T-cell (primary cell): ENCODE measurements around the gene TTLL13. TPM values are rescaled to one million over a fixed set of nuclear protein-coding genes. Genes with fewer than 3 reads are reported as not detected.

ENCODE experiments used
- ATAC-seq, 4 experiments: fragments of 200-7000 bp in 3 of 4; fragments of 150-1000 bp in 1 of 4; cut with Tn5 transposase; replicated peaks in 1 of 4; 1 replicate in 3 of 4; 2 replicates in 1 of 4; pipeline ENCODE4 v1.10.0; 2021; ENCODE audit warnings: moderate library complexity in 3 of 4, mild to moderate bottlenecking in 2 of 4, moderate number of reproducible peaks in 1 of 4
- CTCF ChIA-PET, 2 donors: fragments of 300-600 bp; sonication (Branson Sonifier 250); formaldehyde crosslinking; loops; one replicate each; lab custom pipeline; 2022; ENCODE audit warnings: antibody characterized with exemption in 2 of 2; lab: Charles Lee
- POLR2A ChIA-PET, 2 donors: fragments of 300-600 bp; sonication (Branson Sonifier 250); formaldehyde crosslinking; loops; one replicate each; lab custom pipeline; 2022; ENCODE audit warnings: antibody characterized with exemption in 2 of 2; lab: Charles Lee
- DNase-seq, 35 experiments: peaks; one replicate each; pipeline versions ENCODE4 v3.0.0 to v3.0.0-alpha.2; 2013 to 2023
- H3K27ac ChIP-seq: one replicate; pipeline ENCODE4 v1.5.1; 2013; ENCODE audit warnings: low read length
- H3K27me3 ChIP-seq, 2 experiments: replicated peaks in 1 of 2; 1 replicate in 1 of 2; 2 replicates in 1 of 2; pipeline versions ENCODE4 v1.6.1 to v1.7.0; 2013; ENCODE audit warnings: low read length in 1 of 2, mixed read lengths in 1 of 2; ENCODE audit not compliant: control insufficient read depth in 2 of 2, insufficient read depth in 2 of 2; ENCODE audit errors: extremely low read depth in 1 of 2
- H3K36me3 ChIP-seq, 2 donors: 1 replicate in 1 of 2; 2 replicates in 1 of 2; pipeline versions ENCODE4 v1.6.1 to v1.7.0; 2013; ENCODE audit warnings: low read length in 1 of 2; ENCODE audit not compliant: control insufficient read depth in 2 of 2, insufficient read depth in 1 of 2; ENCODE audit errors: extremely low read depth in 1 of 2
- H3K4me1 ChIP-seq, 2 experiments: 1 replicate in 1 of 2; 2 replicates in 1 of 2; pipeline versions ENCODE4 v1.6.1 to v1.7.0; 2013; ENCODE audit warnings: low read length in 2 of 2, mixed read lengths in 1 of 2; ENCODE audit not compliant: insufficient read depth in 2 of 2, control insufficient read depth in 1 of 2; ENCODE audit errors: extremely low read depth in 1 of 2
- H3K4me3 ChIP-seq, 2 donors: 1 replicate in 1 of 2; 2 replicates in 1 of 2; pipeline versions ENCODE4 v1.5.1 to v1.7.0; 2013; ENCODE audit warnings: mild to moderate bottlenecking in 2 of 2, low read length in 1 of 2, moderate library complexity in 1 of 2; ENCODE audit not compliant: control insufficient read depth in 1 of 2; ENCODE audit errors: extremely low read depth in 1 of 2
- H3K9me3 ChIP-seq: 2 replicates; pipeline ENCODE4 v1.7.0; 2013
- H3K27ac Mint-ChIP-seq, 2 donors: one replicate each; pipeline ENCODE4 v1.8.0; 2020 to 2021; ENCODE audit warnings: mild to moderate bottlenecking in 2 of 2, mixed read lengths in 2 of 2
- H3K27me3 Mint-ChIP-seq, 2 donors: one replicate each; pipeline ENCODE4 v1.8.0; 2021 to 2022; ENCODE audit warnings: mixed read lengths in 2 of 2
- H3K36me3 Mint-ChIP-seq: one replicate; pipeline ENCODE4 v1.8.0; 2021; ENCODE audit warnings: mixed read lengths
- H3K4me1 Mint-ChIP-seq, 3 donors: one replicate each; pipeline ENCODE4 v1.8.0; 2020 to 2022; ENCODE audit warnings: mixed read lengths in 3 of 3, mild to moderate bottlenecking in 1 of 3
- H3K4me3 Mint-ChIP-seq, 3 donors: one replicate each; pipeline ENCODE4 v1.8.0; 2020 to 2022; ENCODE audit warnings: mild to moderate bottlenecking in 3 of 3, mixed read lengths in 3 of 3, moderate library complexity in 3 of 3
- H3K9me3 Mint-ChIP-seq, 3 donors: one replicate each; pipeline ENCODE4 v1.8.0; 2020 to 2022; ENCODE audit warnings: mixed read lengths in 3 of 3
- WGBS: methylation state at CpG from one replicate; pipeline ENCODE4 v1.1.5; 2013; ENCODE audit warnings: missing lambda C conversion rate; ENCODE audit not compliant: insufficient coverage; 5-methylcytosine and 5-hydroxymethylcytosine counted together
- total RNA-seq, 35 experiments: library from RNA in 6 of 35; stranded (reverse) in 6 of 35; fragments of 120-200 nt in 1 of 35; gene quantifications; one replicate each; pipeline versions ENCODE4 v1.2.1 to v1.2.4 and lab custom pipeline; 2013 to 2026

The TTLL13 gene
- total RNA-seq, 5 donors from 2014 or later (not counting 1 experiment from before 2014, with no cell fraction given) = 0.46 to 1.7 (median 0.70) TPM

- peaks cover 11 to 40% of the 10 kb centered on the region in 2 donors for H3K36me3 ChIP-seq
- H3K27ac ChIP-seq = no peak overlapping the region
- ATAC-seq = no peak
- Mint-ChIP-seq H3K9me3 (no peaks in the 10 kb centered on the region), H3K27ac (no peak overlapping the region), H3K4me3 (no peak overlapping the region), H3K27me3 (no peaks in the 10 kb centered on the region), H3K4me1 (peaks cover 7 to 17% (median 11%) of the 10 kb centered on the region in 3 donors), H3K36me3 (peaks cover 16% of the 10 kb centered on the region)
- no peak for DNase-seq
- ChIA-PET POLR2A (interaction anchor here in 1 of 2 donors (0.5 kb wide), 1 partner anchor 27 kb away, joined by 6 read pairs; no protein-coding TSS in a partner anchor), CTCF (interaction anchor here (0.5 to 1.1 kb wide), 5 partner anchors 9 to 788 kb away, joined by 3 to 5 read pairs (median 3); partner anchors contain the start of genes CIB1 (in 1 of the 2) and GDPGP1 (in 1 of the 2))
- H3K4me3 ChIP-seq = no peak overlapping the region
- WGBS = no CpG with 5 or more reads among the region's 2 CpGs
- no peaks in the 10 kb centered on the region for H3K9me3 ChIP-seq
- H3K4me1 ChIP-seq = peaks cover 0 to 9% of the 10 kb centered on the region in 2 experiments
- no peaks in the 10 kb centered on the region for H3K27me3 ChIP-seq
These were observed 26.8 kb upstream of the TTLL13 start for GRCh38 chr15:90222547-90222946.

GRCh38 chr15:90223441-90224165 lies 25.8 kb upstream of the TTLL13 start:
- Mint-ChIP-seq H3K4me3 (no peak overlapping the region), H3K4me1 (peaks cover 7 to 15% (median 9%) of the 10 kb centered on the region in 3 donors), H3K9me3 (no peaks in the 10 kb centered on the region), H3K27me3 (no peaks in the 10 kb centered on the region), H3K36me3 (peaks cover 15% of the 10 kb centered on the region), H3K27ac (no peak overlapping the region)
- peaks cover 0 to 9% of the 10 kb centered on the region in 2 experiments for H3K4me1 ChIP-seq
- POLR2A ChIA-PET = interaction anchor here in 1 of 2 donors (0.7 kb wide), 1 partner anchor 1266 kb away, joined by 3 read pairs; no protein-coding TSS in a partner anchor
- H3K4me3 ChIP-seq = no peak overlapping the region
- H3K36me3 ChIP-seq = peaks cover 15 to 50% of the 10 kb centered on the region in 2 donors
- over 99% methylated on average over 17 of the region's 22 CpGs for WGBS
- ATAC-seq (no peak), DNase-seq (no peak)
- no peak overlapping the region for H3K27ac ChIP-seq
- no peaks in the 10 kb centered on the region for H3K9me3 ChIP-seq
- CTCF ChIA-PET = no interaction called here
- H3K27me3 ChIP-seq = no peaks in the 10 kb centered on the region

GRCh38 chr15:90225047-90225446 lies 24.3 kb upstream of the TTLL13 start:
- POLR2A ChIA-PET = no interaction called here
- Mint-ChIP-seq H3K36me3 (peaks cover 28% of the 10 kb centered on the region), H3K9me3 (no peaks in the 10 kb centered on the region), H3K4me1 (peaks cover 14 to 17% (median 16%) of the 10 kb centered on the region in 3 donors), H3K4me3 (no peak overlapping the region), H3K27ac (no peak overlapping the region), H3K27me3 (no peaks in the 10 kb centered on the region)
- Histone ChIP-seq H3K27ac (no peak overlapping the region), H3K4me3 (no peak overlapping the region), H3K9me3 (no peaks in the 10 kb centered on the region), H3K27me3 (no peaks in the 10 kb centered on the region), H3K4me1 (peaks cover 4 to 12% of the 10 kb centered on the region in 2 experiments), H3K36me3 (peaks cover 21 to 64% of the 10 kb centered on the region in 2 donors)
- DNase-seq (no peak), ATAC-seq (no peak)
- CTCF ChIA-PET = no interaction called here
- WGBS = 97% methylated on average over 16 of the region's 17 CpGs

DNA sequence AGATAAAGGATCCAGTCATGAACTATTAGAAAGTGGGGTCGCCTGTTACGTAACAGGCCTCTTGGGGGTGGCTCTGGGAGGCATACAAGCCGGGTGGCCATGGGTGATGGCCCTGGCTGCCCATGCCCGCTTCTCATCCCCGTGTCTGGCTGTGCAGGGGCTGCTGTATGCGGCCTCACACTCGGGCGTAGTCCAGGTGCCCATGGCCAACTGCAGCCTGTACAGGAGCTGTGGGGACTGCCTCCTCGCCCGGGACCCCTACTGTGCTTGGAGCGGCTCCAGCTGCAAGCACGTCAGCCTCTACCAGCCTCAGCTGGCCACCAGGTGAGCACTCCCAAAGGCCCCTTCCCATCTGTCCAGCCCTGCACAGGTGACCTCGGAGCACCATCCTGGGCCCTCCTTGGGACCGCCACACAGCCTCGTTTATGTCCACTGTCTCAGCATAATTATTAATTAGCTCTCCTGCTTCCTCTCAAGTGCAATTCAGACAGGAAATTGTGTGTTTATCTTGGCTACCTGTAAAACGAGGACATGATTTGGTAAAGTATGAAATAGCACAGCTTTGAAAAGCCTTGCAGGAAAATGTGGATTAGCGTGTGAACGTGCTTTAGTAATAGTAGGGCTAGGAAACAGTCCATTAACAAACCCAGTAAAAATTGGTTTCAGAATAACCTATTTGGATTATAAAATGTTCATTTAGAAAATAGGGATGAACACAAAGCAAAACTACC lies 23.7 kb upstream of the TTLL13 start:
- peaks cover 30% of the 10 kb centered on the region for H3K36me3 Mint-ChIP-seq
- ChIA-PET POLR2A (no interaction called here), CTCF (no interaction called here)
- H3K4me3 Mint-ChIP-seq = no peak overlapping the region
- Histone ChIP-seq H3K4me3 (no peak overlapping the region), H3K4me1 (peaks cover 10 to 18% of the 10 kb centered on the region in 2 experiments), H3K27ac (no peak overlapping the region), H3K27me3 (no peaks in the 10 kb centered on the region), H3K36me3 (peaks cover 21 to 70% of the 10 kb centered on the region in 2 donors), H3K9me3 (no peaks in the 10 kb centered on the region)
- DNase-seq (no peak), ATAC-seq (no peak)
- no peaks in the 10 kb centered on the region for H3K27me3 Mint-ChIP-seq
- H3K27ac Mint-ChIP-seq = peak overlapping the region in 1 of 2 donors; percentile 12
- no peaks in the 10 kb centered on the region for H3K9me3 Mint-ChIP-seq
- peaks cover 20 to 21% (median 20%) of the 10 kb centered on the region in 3 donors for H3K4me1 Mint-ChIP-seq
- WGBS = 96% methylated on average over 12 of the region's 18 CpGs

- Histone ChIP-seq H3K4me1 (peaks cover 23 to 35% of the 10 kb centered on the region in 2 experiments), H3K4me3 (no peak overlapping the region), H3K36me3 (peaks cover 21 to 69% of the 10 kb centered on the region in 2 donors), H3K27me3 (no peaks in the 10 kb centered on the region), H3K9me3 (no peaks in the 10 kb centered on the region), H3K27ac (no peak overlapping the region)
- Mint-ChIP-seq H3K27ac (peak overlapping the region in 1 of 2 donors; percentile 61), H3K36me3 (peaks cover 35% of the 10 kb centered on the region), H3K4me3 (no peak overlapping the region), H3K27me3 (no peaks in the 10 kb centered on the region), H3K4me1 (peaks cover 37 to 38% (median 37%) of the 10 kb centered on the region in 3 donors), H3K9me3 (no peaks in the 10 kb centered on the region)
- WGBS = no CpG with 5 or more reads among the region's 7 CpGs
- DNase-seq (no peak), ATAC-seq (no peak)
- POLR2A ChIA-PET = interaction anchor here in 1 of 2 donors (0.6 to 1.3 kb wide), 2 partner anchors 8 to 18 kb away, joined by 3 read pairs; no protein-coding TSS in a partner anchor
- CTCF ChIA-PET = interaction anchor here in 1 of 2 donors (0.6 kb wide), 1 partner anchor 35 kb away, joined by 3 read pairs; no protein-coding TSS in a partner anchor
These were observed 22.0 kb upstream of the TTLL13 start for GRCh38 chr15:90227336-90227735.
